Mucosa of gallbladder (tissue), 1 donor: ENCODE data around the gene PDSS1. TPM values are rescaled to one million over a fixed set of nuclear protein-coding genes. Genes with fewer than 3 reads are reported as not detected.
"Not testable (repeated sequence)": the region's sequence is repeated elsewhere in the genome, so short reads cannot be mapped to it uniquely, and the experiment has no call there.

Source experiments
- DNase-seq: peaks from one replicate; pipeline ENCODE4 v3.0.0-alpha.2; 2020; ENCODE audit warnings: low spot score
- total RNA-seq: library from RNA; stranded (reverse); gene quantifications from one replicate; pipeline ENCODE4 v1.2.1, GENCODE V29; 2021
- donor health status: DM: no; HTN: no; CAD: no.

Gene PDSS1
- total RNA-seq, 1 donor from 2014 or later: 4.1 TPM

GRCh38 chr10:26738301-26738911 is 40.9 kb downstream of the PDSS1 start:
- no peak for DNase-seq

GRCh38 chr10:26739071-26739631 is 41.6 kb downstream of the PDSS1 start:
- DNase-seq: no peak

GRCh38 chr10:26741368-26741767 is 43.9 kb downstream of the PDSS1 start:
- DNase-seq: no peak

GRCh38 chr10:26743091-26743490 is 45.6 kb downstream of the PDSS1 start:
- DNase-seq: no peak

GRCh38 chr10:26743841-26744240 is 46.3 kb downstream of the PDSS1 start:
- no peak for DNase-seq

GRCh38 chr10:26746061-26746460 is 48.6 kb downstream of the PDSS1 start:
- no peak for DNase-seq

- DNase-seq: no peak
These were observed 58.0 kb downstream of the PDSS1 start for GRCh38 chr10:26755443-26755903.

GRCh38 chr10:26759008-26759407 is 61.5 kb downstream of the PDSS1 start:
- DNase-seq: no peak

- DNase-seq: no peak
These were observed 68.0 kb downstream of the PDSS1 start for GRCh38 chr10:26765549-26765948.

- DNase-seq: no peak
These were observed 72.6 kb downstream of the PDSS1 start for GRCh38 chr10:26770069-26770468.

- DNase-seq: no peak
These were observed 76.1 kb downstream of the PDSS1 start for GRCh38 chr10:26773633-26774032.

GRCh38 chr10:26776258-26776657 is 78.8 kb downstream of the PDSS1 start:
- no peak for DNase-seq

GRCh38 chr10:26777686-26778085 is 80.2 kb downstream of the PDSS1 start:
- no peak for DNase-seq

GRCh38 chr10:26779176-26779860 is 81.8 kb downstream of the PDSS1 start:
- no peak for DNase-seq

- DNase-seq: no peak
These were observed 82.7 kb downstream of the PDSS1 start for GRCh38 chr10:26780106-26780792.

GRCh38 chr10:26780793-26781601 is 83.5 kb downstream of the PDSS1 start:
- no peak for DNase-seq

- DNase-seq: no peak
These were observed 84.3 kb downstream of the PDSS1 start for GRCh38 chr10:26781797-26782196.

- DNase-seq: no peak
These were observed 89.9 kb downstream of the PDSS1 start for GRCh38 chr10:26787362-26787761.

GRCh38 chr10:26789779-26790178 is 92.3 kb downstream of the PDSS1 start:
- DNase-seq: not testable (repeated sequence)

GRCh38 chr10:26790221-26790995 is 92.9 kb downstream of the PDSS1 start:
- no peak for DNase-seq
